DMS153 (cell line): ENCODE measurements around the gene ELMO1.

Experiments
- DNase-seq: peaks from one replicate; lab custom pipeline; 2025; lab: John Stamatoyannopoulos, UW

ELMO1 gene

DNA sequence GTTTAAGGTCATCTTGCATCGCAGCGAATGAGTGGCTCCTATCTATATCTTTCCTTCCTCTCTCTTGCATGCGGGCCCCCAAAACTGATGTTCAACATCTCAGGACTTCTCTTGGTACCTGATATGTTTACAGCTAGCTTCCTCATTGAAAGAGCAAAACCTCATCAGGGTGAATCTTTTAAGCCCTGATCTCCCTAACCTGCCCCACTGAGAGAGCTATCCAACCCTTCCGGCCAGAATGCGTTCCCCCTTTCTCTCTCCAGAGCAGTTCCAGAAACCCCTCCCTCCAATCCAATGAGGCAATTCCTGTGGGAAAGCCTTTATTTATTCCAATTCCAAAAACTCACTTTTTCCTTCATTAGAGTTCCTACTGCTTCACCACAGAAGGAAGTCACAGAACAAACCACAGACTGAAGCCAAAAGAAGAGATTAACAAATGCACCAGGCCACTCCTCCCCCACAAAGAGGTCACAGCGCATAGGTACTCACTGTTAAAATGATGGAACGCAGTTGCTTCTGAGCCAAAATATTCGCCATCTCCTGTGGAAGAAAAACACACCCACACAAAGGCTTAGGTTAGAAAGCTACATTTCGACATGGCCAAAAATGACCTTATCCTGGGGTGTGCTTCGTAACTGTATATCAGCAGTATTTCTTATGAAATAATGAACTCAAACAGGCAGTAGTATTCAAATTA, 232.4 kb downstream of the ELMO1 start:
- DNase-seq: no peak

GRCh38 chr7:37215290-37215923, 233.3 kb downstream of the ELMO1 start:
- DNase-seq: no peak

- DNase-seq: no peak
Measured at GRCh38 chr7:37212556-37212955, 236.1 kb downstream of the ELMO1 start.

GRCh38 chr7:37212051-37212450, 236.6 kb downstream of the ELMO1 start:
- no peak for DNase-seq

GRCh38 chr7:37211097-37211880, 237.4 kb downstream of the ELMO1 start:
- DNase-seq: no peak

- no peak for DNase-seq
Measured at GRCh38 chr7:37209195-37209594, 239.5 kb downstream of the ELMO1 start.

DNA sequence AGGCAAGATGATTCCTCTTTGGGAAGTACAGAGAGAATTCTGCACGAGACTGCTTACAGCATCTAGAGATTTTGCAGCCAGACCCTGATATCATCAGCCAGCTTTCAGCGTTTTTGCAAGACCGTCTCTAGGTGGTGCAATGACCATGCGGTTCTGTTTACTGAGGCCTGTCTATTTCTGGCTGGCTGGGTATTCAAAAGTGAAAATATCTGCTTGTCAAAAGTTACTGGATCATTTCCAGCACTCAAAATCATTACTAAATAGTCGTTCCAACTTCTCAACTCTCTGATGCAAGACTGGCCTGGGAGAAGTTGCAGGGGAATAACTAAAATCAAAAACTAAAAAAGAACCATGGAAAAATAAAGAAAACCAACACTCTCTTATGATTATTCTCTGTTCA, 240.1 kb downstream of the ELMO1 start:
- peak; percentile 19 for DNase-seq

DNA sequence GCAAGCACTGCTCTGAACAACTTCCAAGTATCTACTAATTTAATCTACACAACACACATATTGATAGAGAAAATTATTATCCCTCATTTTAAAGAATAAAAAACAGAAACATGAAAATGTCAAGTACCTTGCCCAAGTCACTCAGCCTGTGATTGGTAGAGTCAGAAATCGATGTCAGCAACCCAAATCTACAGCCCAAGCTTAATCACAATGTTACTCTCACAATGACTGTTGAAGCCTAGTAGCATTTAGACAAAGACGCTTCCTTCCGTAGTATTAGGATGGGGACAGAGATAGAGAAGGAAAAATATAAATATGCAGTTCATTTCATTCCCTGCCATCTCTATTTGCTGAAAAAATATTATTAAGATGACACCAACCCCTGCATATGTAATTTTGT, 242.5 kb downstream of the ELMO1 start:
- no peak for DNase-seq

DNA sequence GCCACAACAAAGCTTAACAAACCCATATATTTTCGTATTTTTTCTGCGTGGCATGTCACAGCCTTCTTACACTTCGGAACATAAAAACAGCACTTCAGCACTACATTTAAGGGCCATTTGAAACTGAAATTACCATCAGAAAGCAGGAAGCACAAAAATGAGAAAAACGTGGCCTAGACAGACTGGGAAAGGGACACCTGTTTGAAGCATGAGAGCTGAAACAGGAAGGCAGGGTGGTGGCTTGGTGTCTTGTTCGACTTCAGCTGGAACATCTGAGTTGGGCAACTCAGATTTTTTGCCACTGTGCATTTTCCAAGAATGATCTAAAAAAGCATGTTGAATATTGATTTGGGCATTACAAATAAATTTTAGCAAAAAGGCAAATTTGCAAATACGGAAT, 243.2 kb downstream of the ELMO1 start:
- DNase-seq: no peak

DNA sequence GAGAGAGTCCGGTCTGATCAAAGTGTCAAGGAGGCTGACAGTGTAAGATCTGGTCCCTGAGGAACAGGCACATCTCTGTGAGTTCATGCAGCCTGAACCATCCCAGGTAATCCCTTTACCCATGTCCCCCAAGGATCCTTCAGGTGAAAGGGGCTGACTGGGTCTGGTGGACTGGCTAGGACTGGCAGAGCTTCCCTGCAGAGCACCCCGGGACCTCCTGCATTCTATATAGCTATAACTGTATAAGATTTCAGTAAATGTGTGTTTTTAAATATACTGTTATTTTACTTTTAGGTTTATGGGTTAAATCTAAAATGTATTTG, 246.8 kb downstream of the ELMO1 start:
- no peak for DNase-seq

- peak; percentile 58 for DNase-seq
Measured at GRCh38 chr7:37201003-37201875, 247.4 kb downstream of the ELMO1 start.

DNA sequence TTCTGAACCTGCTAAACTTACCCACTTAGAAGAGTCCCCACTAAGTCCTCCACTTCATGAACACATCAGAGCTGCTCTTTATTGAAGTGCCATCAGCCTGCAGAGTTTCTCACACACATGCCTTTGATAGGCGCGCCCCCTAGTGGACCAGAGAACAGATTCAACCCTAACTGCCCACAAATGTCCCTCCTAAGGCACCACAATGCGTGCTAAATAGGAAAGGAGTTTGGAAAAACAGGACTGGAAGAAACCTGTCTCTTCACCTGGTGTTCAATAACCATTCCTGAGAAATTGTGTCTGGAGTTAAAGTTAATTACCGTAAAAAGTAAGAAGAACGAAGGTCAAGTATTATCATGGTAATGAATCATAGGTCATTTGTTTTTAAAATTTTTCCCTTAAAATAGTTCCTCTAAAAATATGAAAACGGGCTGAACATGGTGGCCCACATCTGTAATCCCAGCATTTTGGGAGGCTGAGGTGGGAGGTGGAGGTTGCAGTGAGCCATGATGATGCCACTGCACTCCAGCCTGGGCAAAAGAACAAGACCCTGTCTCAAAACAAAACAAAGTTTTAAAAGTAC, 249.7 kb downstream of the ELMO1 start:
- DNase-seq: peak; percentile 74

GRCh38 chr7:37198041-37198905, 250.4 kb downstream of the ELMO1 start:
- DNase-seq: peak; percentile 36

- no peak for DNase-seq
Measured at GRCh38 chr7:37197108-37197507, 251.6 kb downstream of the ELMO1 start.

DNA sequence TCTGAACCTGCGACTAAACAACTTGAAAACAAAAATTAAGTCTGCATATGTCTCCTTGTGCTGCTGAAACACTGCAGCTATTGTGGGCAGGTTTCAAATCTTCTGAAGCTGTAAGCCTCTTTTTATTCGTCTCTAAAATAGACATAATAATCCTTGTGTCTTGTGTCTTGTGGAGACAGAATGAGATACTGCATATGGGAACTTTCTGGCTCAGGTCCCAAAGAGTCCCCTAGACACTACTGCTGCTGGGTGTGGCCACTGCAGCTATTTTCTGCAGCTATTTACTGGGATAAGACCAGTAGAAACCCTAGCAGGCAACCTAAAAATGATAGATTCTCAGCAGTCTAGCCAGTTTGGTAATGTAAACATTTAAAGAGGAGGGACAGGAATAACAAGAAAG, 252.0 kb downstream of the ELMO1 start:
- no peak for DNase-seq

DNA sequence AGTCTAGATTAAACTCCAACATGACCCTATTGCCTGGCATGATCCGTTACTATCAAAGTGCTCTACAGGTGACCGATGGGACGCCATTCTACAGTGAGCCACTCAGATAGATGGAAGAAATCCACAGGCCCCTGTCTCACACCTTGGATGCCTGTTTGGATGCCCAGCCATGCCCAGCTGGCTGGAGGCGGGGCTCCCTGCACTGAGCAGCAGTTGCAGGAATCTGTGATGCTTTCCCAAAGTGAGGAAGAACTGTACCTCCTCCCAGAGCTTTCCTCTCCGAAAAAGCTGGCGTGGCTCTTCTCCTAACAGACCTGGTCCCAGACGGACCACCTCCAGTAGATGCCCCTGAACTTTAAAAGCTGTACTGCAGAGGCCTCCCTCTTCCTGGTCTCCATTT, 253.3 kb downstream of the ELMO1 start:
- no peak for DNase-seq

DNA sequence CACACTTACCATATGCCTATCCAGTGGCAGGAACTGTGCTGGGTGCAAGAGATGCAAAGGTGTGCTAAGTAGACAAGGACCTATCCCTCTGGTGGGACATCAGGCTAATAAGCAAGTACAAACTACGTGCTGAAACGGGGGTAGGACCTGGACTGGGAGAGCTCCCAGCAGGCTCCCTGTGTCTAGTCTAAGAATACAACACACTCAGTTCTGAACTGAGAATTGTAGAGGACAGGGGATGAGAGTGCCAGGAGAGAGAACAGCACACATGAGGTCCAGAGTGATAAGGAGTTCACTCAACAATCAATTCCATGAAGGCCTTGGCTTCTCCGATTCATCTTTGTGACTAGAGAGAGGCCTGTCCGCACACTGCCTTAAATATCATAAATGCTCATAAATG, 253.7 kb downstream of the ELMO1 start:
- no peak for DNase-seq

DNA sequence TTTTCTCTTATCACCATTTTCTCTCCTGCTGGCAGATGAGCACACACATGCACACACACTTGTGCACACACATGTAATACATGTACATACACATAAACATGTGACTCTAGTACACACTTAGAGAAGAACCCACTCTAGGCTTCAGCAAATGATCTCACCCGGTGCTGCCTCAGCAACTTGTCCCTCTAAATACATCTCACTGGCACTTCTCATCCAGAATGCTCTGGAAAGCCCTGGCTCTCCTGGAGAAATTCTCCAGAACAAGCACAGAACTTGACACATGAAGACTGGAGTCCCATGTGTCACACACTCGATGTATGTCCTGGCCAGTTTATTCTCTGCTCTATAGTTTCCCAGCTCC, 254.9 kb downstream of the ELMO1 start:
- no peak for DNase-seq

GRCh38 chr7:37193087-37193774, 255.4 kb downstream of the ELMO1 start:
- DNase-seq: no peak

- DNase-seq: no peak
Measured at GRCh38 chr7:37191797-37192196, 256.9 kb downstream of the ELMO1 start.
